H9 (cell line): ENCODE results near the gene ATF7. TPM values are rescaled to one million over a fixed set of nuclear protein-coding genes. Genes with fewer than 3 reads are reported as not detected.

Experiments
- DNase-seq: peaks from one replicate; pipeline ENCODE4 v3.0.0-alpha.2; 2017
- H2AFZ ChIP-seq: one replicate; pipeline ENCODE4 v1.6.1; 2013; ENCODE audit warnings: mild to moderate bottlenecking, low read length, control low read depth, moderate library complexity
- H2AK5ac ChIP-seq: 2 replicates; pipeline ENCODE4 v1.6.1; 2013; ENCODE audit warnings: low read length, control low read depth, mixed read lengths; ENCODE audit not compliant: insufficient read length
- H2BK120ac ChIP-seq: one replicate; pipeline ENCODE4 v1.6.1; 2013; ENCODE audit warnings: low read depth, mild to moderate bottlenecking, low read length, control low read depth, inconsistent platforms; ENCODE audit not compliant: poor library complexity, severe bottlenecking
- H2BK12ac ChIP-seq: 2 replicates; pipeline ENCODE4 v1.6.1; 2013; ENCODE audit warnings: low read length, control low read depth, mixed read lengths, low read depth; ENCODE audit not compliant: insufficient read length
- H2BK15ac ChIP-seq: 2 replicates; pipeline ENCODE4 v1.6.1; 2013; ENCODE audit warnings: low read depth, low read length, control low read depth
- H2BK20ac ChIP-seq: one replicate; pipeline ENCODE4 v1.6.1; 2013; ENCODE audit warnings: low read depth, mild to moderate bottlenecking, low read length, control low read depth, inconsistent platforms; ENCODE audit not compliant: poor library complexity, severe bottlenecking
- H2BK5ac ChIP-seq: 2 replicates; pipeline ENCODE4 v1.6.1; 2013; ENCODE audit warnings: low read length, control low read depth, mixed read lengths; ENCODE audit not compliant: insufficient read length
- H3K14ac ChIP-seq: 2 replicates; pipeline ENCODE4 v1.6.1; 2013; ENCODE audit warnings: low read length, control low read depth; ENCODE audit not compliant: insufficient read depth
- H3K18ac ChIP-seq: 2 replicates; pipeline ENCODE4 v1.6.1; 2013; ENCODE audit warnings: low read depth, mild to moderate bottlenecking, mixed read lengths, low read length, control low read depth; ENCODE audit not compliant: insufficient read length
- H3K23ac ChIP-seq: 2 replicates; pipeline ENCODE4 v1.6.1; 2013; ENCODE audit warnings: low read length, control low read depth, mixed read lengths, low read depth; ENCODE audit not compliant: insufficient read length
- H3K23me2 ChIP-seq: 2 replicates; pipeline ENCODE4 v1.6.1; 2013; ENCODE audit warnings: low read depth, mild to moderate bottlenecking, mixed read lengths, low read length, control low read depth; ENCODE audit not compliant: insufficient read length, poor library complexity, severe bottlenecking
- H3K27ac ChIP-seq: 2 replicates; pipeline ENCODE4 v1.5.1; 2013; ENCODE audit warnings: low read length, control low read depth, mixed read lengths, low read depth; ENCODE audit not compliant: insufficient read length
- H3K27me3 ChIP-seq: 2 replicates; pipeline ENCODE4 v1.6.1; 2013; ENCODE audit warnings: low read length, control low read depth, inconsistent platforms; ENCODE audit not compliant: insufficient read depth
- H3K4ac ChIP-seq: 2 replicates; pipeline ENCODE4 v1.6.1; 2013; ENCODE audit warnings: low read depth, mild to moderate bottlenecking, control low read depth, inconsistent platforms, low read length, moderate library complexity
- H3K4me1 ChIP-seq: 2 replicates; pipeline ENCODE4 v1.6.1; 2013; ENCODE audit warnings: low read length, control low read depth, inconsistent platforms; ENCODE audit not compliant: insufficient read depth
- H3K4me2 ChIP-seq: 2 replicates; pipeline ENCODE4 v1.6.1; 2013; ENCODE audit warnings: low read length, control low read depth, mixed read lengths; ENCODE audit not compliant: insufficient read length, insufficient read depth
- H3K56ac ChIP-seq: 2 replicates; pipeline ENCODE4 v1.6.1; 2013; ENCODE audit warnings: low read depth, mild to moderate bottlenecking, mixed read lengths, low read length, control low read depth; ENCODE audit not compliant: insufficient read length
- H3K79me1 ChIP-seq: 2 replicates; pipeline ENCODE4 v1.6.1; 2013; ENCODE audit warnings: low read depth, mild to moderate bottlenecking, moderate library complexity, low read length, control low read depth, inconsistent platforms; ENCODE audit not compliant: insufficient read depth, poor library complexity, severe bottlenecking
- H3K79me2 ChIP-seq: 2 replicates; pipeline ENCODE4 v1.6.1; 2013; ENCODE audit warnings: low read length, control low read depth, inconsistent platforms; ENCODE audit not compliant: insufficient read depth
- H3K9ac ChIP-seq: 2 replicates; pipeline ENCODE4 v1.6.1; 2013; ENCODE audit warnings: low read length, control low read depth, mixed read lengths; ENCODE audit not compliant: insufficient read length; ENCODE audit errors: extremely low read depth
- H3K9me3 ChIP-seq: one replicate; pipeline ENCODE4 v1.6.1; 2013; ENCODE audit warnings: low read depth, low read length, inconsistent platforms; ENCODE audit not compliant: control insufficient read depth
- H3T11ph ChIP-seq: one replicate; pipeline ENCODE4 v1.6.1; 2013; ENCODE audit warnings: mild to moderate bottlenecking, low read length, control low read depth, inconsistent platforms
- H4K20me1 ChIP-seq: one replicate; pipeline ENCODE4 v1.6.1; 2013; ENCODE audit not compliant: control insufficient read depth, insufficient read length, insufficient read depth
- H4K5ac ChIP-seq: 2 replicates; pipeline ENCODE4 v1.6.1; 2013; ENCODE audit warnings: low read depth, mild to moderate bottlenecking, mixed read lengths, low read length, control low read depth; ENCODE audit not compliant: insufficient read length
- H4K8ac ChIP-seq: replicated peaks from 2 replicates; pipeline ENCODE4 v1.6.1; 2013; ENCODE audit warnings: low read length, control low read depth, mixed read lengths, low read depth; ENCODE audit not compliant: insufficient read length
- H4K91ac ChIP-seq: 2 replicates; pipeline ENCODE4 v1.6.1; 2013; ENCODE audit warnings: low read depth, mild to moderate bottlenecking, moderate library complexity, mixed read lengths, low read length, control low read depth; ENCODE audit not compliant: insufficient read length
- H3K27ac Mint-ChIP-seq, 3 experiments: 2 replicates in 2 of 3; 3 replicates in 1 of 3; pipeline ENCODE4 v1.8.0; 2020 to 2021; ENCODE audit warnings: mixed read lengths in 3 of 3, mild to moderate bottlenecking in 1 of 3, moderate library complexity in 1 of 3
- H3K27me3 Mint-ChIP-seq: 2 replicates; pipeline ENCODE4 v1.8.0; 2021; ENCODE audit warnings: low read depth, mild to moderate bottlenecking, moderate library complexity, mixed read lengths
- H3K36me3 Mint-ChIP-seq, 3 experiments: 2 replicates in 2 of 3; 3 replicates in 1 of 3; pipeline ENCODE4 v1.8.0; 2020 to 2021; ENCODE audit warnings: low read depth in 3 of 3, mixed read lengths in 3 of 3; ENCODE audit not compliant: insufficient read depth in 1 of 3
- H3K4me1 Mint-ChIP-seq, 2 experiments: 2 replicates each; pipeline ENCODE4 v1.8.0; 2020; ENCODE audit warnings: mixed read lengths in 2 of 2
- H3K4me3 Mint-ChIP-seq, 2 experiments: 2 replicates in 1 of 2; 3 replicates in 1 of 2; pipeline ENCODE4 v1.8.0; 2020 to 2021; ENCODE audit warnings: mild to moderate bottlenecking in 2 of 2, mixed read lengths in 2 of 2, moderate library complexity in 1 of 2
- H3K9me3 Mint-ChIP-seq, 2 experiments: 2 replicates in 1 of 2; 3 replicates in 1 of 2; pipeline ENCODE4 v1.8.0; 2020; ENCODE audit warnings: mild to moderate bottlenecking in 2 of 2, mixed read lengths in 2 of 2, moderate library complexity in 1 of 2
- total RNA-seq: library from RNA; stranded (reverse); gene quantifications from 2 replicates; pipeline ENCODE4 v1.2.1, GENCODE V29; 2021
- TF ChIP-seq, protein P1 (sequence below): fragments of 200-600 bp; sonication (generic); conservative IDR thresholded peaks from 3 replicates; pipeline ENCODE4 v1.8.0; 2021; ENCODE audit warnings: antibody characterized with exemption, mild to moderate bottlenecking

ATF7 gene
- total RNA-seq, 1 experiment from 2014 or later = 17.7 TPM

DNA sequence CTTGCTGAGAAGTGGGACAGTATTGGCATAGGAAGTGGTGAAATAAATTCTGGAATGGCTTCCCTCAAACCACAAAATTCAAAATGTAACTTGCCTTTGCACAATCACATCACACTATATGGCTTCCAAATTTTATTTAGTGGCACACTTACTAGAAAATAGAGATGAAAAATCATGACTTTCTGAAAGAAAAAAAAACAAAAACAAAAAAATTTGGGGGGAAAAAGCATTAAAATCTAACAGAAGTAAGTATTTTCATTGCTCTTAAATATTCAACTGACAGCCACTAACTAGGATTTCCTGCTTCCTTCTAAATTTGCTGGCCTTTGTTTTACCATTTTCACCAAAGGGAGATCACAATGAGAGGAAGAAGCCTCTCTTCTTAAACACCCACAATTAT, 23.0 kb downstream of the ATF7 start:
- Histone ChIP-seq H3K9ac (no peak overlapping the region), H3K23me2 (no peaks in the 10 kb centered on the region), H2AFZ (no peak overlapping the region), H2BK12ac (no peak overlapping the region), H3K79me2 (no peaks in the 10 kb centered on the region), H4K20me1 (no peaks in the 10 kb centered on the region), H3K79me1 (no peaks in the 10 kb centered on the region), H3K14ac (no peak overlapping the region), H3K23ac (no peak overlapping the region), H3K4me1 (no peaks in the 10 kb centered on the region; the same call in 1 of the 2 replicates), H3K56ac (no peak overlapping the region), H2BK120ac (no peak overlapping the region), H4K8ac (no peak overlapping the region), H3T11ph (no peak overlapping the region), H3K27ac (no peak overlapping the region), H3K27me3 (no peaks in the 10 kb centered on the region), H4K91ac (no peak overlapping the region), H3K4ac (no peak overlapping the region), H3K18ac (no peak overlapping the region), H4K5ac (no peak overlapping the region), H2BK5ac (no peak overlapping the region), H2BK15ac (no peak overlapping the region), H3K9me3 (no peaks in the 10 kb centered on the region), H2AK5ac (no peak overlapping the region), H3K4me2 (no peak overlapping the region), H2BK20ac (no peak overlapping the region)
- H3K4me1 Mint-ChIP-seq = peaks cover 23 to 27% of the 10 kb centered on the region in 2 experiments
- DNase-seq = no peak
- no peaks in the 10 kb centered on the region for H3K9me3 Mint-ChIP-seq
- H3K27ac Mint-ChIP-seq = peak overlapping the region; percentile 38 to 75 (median 71); a peak in 4 of 7 replicates
- H3K4me3 Mint-ChIP-seq = no peak overlapping the region
- H3K36me3 Mint-ChIP-seq = peaks cover 0 to 5% (median 0%) of the 10 kb centered on the region in 3 experiments; a peak in 1 of 7 replicates
- TF ChIP-seq, protein P1, sequence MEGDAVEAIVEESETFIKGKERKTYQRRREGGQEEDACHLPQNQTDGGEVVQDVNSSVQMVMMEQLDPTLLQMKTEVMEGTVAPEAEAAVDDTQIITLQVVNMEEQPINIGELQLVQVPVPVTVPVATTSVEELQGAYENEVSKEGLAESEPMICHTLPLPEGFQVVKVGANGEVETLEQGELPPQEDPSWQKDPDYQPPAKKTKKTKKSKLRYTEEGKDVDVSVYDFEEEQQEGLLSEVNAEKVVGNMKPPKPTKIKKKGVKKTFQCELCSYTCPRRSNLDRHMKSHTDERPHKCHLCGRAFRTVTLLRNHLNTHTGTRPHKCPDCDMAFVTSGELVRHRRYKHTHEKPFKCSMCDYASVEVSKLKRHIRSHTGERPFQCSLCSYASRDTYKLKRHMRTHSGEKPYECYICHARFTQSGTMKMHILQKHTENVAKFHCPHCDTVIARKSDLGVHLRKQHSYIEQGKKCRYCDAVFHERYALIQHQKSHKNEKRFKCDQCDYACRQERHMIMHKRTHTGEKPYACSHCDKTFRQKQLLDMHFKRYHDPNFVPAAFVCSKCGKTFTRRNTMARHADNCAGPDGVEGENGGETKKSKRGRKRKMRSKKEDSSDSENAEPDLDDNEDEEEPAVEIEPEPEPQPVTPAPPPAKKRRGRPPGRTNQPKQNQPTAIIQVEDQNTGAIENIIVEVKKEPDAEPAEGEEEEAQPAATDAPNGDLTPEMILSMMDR = no peak
- no peaks in the 10 kb centered on the region for H3K27me3 Mint-ChIP-seq
